H1 (cell line): ENCODE measurements around the gene PAFAH1B1. TPM values are rescaled to one million over a fixed set of nuclear protein-coding genes. Genes with fewer than 3 reads are reported as not detected.

ENCODE experiments used
- CTCF ChIA-PET: fragments of 300-600 bp; sonication (Branson Sonifier 250); formaldehyde crosslinking; loops from one replicate; lab custom pipeline; 2021; ENCODE audit not compliant: partially characterized antibody; lab: Charles Lee
- POLR2A ChIA-PET: fragments of 300-600 bp; sonication (Branson Sonifier 250); formaldehyde crosslinking; loops from one replicate; lab custom pipeline; 2021; ENCODE audit warnings: inconsistent platforms; ENCODE audit not compliant: partially characterized antibody; lab: Charles Lee
- DNase-seq, 2 experiments: peaks; one replicate each; pipeline versions ENCODE4 v3.0.0 to v3.0.0-alpha.2; 2010 to 2022; ENCODE audit warnings: low spot score in 2 of 2, low read depth in 1 of 2, mixed read lengths in 1 of 2
- FAIRE-seq: peaks from 2 replicates; lab custom pipeline; 2011; peaks lifted over from hg19 to GRCh38; lab: Jason Lieb, UNC
- H2AFZ ChIP-seq: 2 replicates; pipeline ENCODE4 v1.8.1; 2012; ENCODE audit warnings: low read length, inconsistent platforms
- H2AK5ac ChIP-seq: 2 replicates; pipeline ENCODE4 v1.6.1; 2013; ENCODE audit warnings: low read depth, low read length
- H2BK120ac ChIP-seq: replicated peaks from 2 replicates; pipeline ENCODE3; 2013; ENCODE audit warnings: low read depth, low read length, inconsistent platforms
- H2BK12ac ChIP-seq: 2 replicates; pipeline ENCODE4 v1.6.1; 2013; ENCODE audit warnings: low read depth, low read length
- H2BK15ac ChIP-seq: 2 replicates; pipeline ENCODE4 v1.6.1; 2013; ENCODE audit warnings: low read length
- H2BK20ac ChIP-seq: 2 replicates; pipeline ENCODE4 v1.6.1; 2013; ENCODE audit warnings: low read length
- H2BK5ac ChIP-seq: 2 replicates; pipeline ENCODE4 v1.6.1; 2013; ENCODE audit warnings: low read depth, low read length
- H3K14ac ChIP-seq: 2 replicates; pipeline ENCODE4 v1.6.1; 2013; ENCODE audit warnings: inconsistent platforms; ENCODE audit not compliant: insufficient read length
- H3K18ac ChIP-seq: 2 replicates; pipeline ENCODE4 v1.6.1; 2013; ENCODE audit warnings: low read length; ENCODE audit errors: extremely low read depth
- H3K23ac ChIP-seq: 2 replicates; pipeline ENCODE4 v1.6.1; 2013; ENCODE audit warnings: inconsistent platforms; ENCODE audit not compliant: insufficient read length
- H3K23me2 ChIP-seq: 2 replicates; pipeline ENCODE4 v1.6.1; 2013; ENCODE audit warnings: low read depth, low read length
- H3K27ac ChIP-seq: 2 replicates; pipeline ENCODE4 v1.6.1; 2011; ENCODE audit warnings: low read depth, low read length, inconsistent platforms
- H3K27me3 ChIP-seq, 4 experiments: replicated peaks in 1 of 4; 1 replicate in 1 of 4; 2 replicates in 3 of 4; pipeline versions ENCODE4 v1.6.1 to v1.8.1; 2011 to 2013; ENCODE audit warnings: low read length in 3 of 4, mild to moderate bottlenecking in 3 of 4, inconsistent platforms in 2 of 4, mixed read lengths in 2 of 4, moderate library complexity in 1 of 4; ENCODE audit not compliant: control insufficient read depth in 3 of 4, insufficient read depth in 3 of 4; ENCODE audit errors: extremely low read depth in 1 of 4
- H3K36me3 ChIP-seq, 4 experiments: 2 replicates each; pipeline versions ENCODE4 v1.6.1 to v1.8.1; 2011 to 2013; ENCODE audit warnings: mild to moderate bottlenecking in 4 of 4, low read length in 3 of 4, moderate library complexity in 2 of 4, control low read depth in 1 of 4, inconsistent platforms in 1 of 4; ENCODE audit not compliant: insufficient read depth in 4 of 4, control insufficient read depth in 2 of 4
- H3K4ac ChIP-seq: replicated peaks from 2 replicates; pipeline ENCODE3; 2013; ENCODE audit warnings: low read length, low read depth, mixed read lengths, inconsistent platforms; ENCODE audit not compliant: insufficient read length
- H3K4me1 ChIP-seq, 4 experiments: replicated peaks in 1 of 4; 1 replicate in 1 of 4; 2 replicates in 3 of 4; pipeline versions ENCODE4 v1.6.1 to v1.8.1; 2011 to 2013; ENCODE audit warnings: low read length in 3 of 4, inconsistent platforms in 2 of 4, mixed read lengths in 1 of 4; ENCODE audit not compliant: insufficient read depth in 4 of 4, control insufficient read depth in 3 of 4
- H3K4me2 ChIP-seq, 2 experiments: 2 replicates each; pipeline versions ENCODE4 v1.6.1 to v1.8.1; 2011 to 2013; ENCODE audit warnings: low read depth in 2 of 2, low read length in 2 of 2, control low read depth in 1 of 2, inconsistent platforms in 1 of 2, mild to moderate bottlenecking in 1 of 2; ENCODE audit not compliant: insufficient read depth in 1 of 2
- H3K4me3 ChIP-seq, 4 experiments: fragments of 200-600, 300-600 bp in 1 of 4; sonication (generic), shearing (Covaris generic), sonication (Bioruptor Twin) in 1 of 4; 2 replicates each; pipeline versions ENCODE4 v1.5.1 to v1.8.1; 2011 to 2016; ENCODE audit warnings: low read length in 4 of 4, low read depth in 3 of 4, control low read depth in 2 of 4, inconsistent platforms in 2 of 4, mild to moderate bottlenecking in 2 of 4, mixed read lengths in 1 of 4, moderate library complexity in 1 of 4; ENCODE audit not compliant: insufficient read depth in 2 of 4; ENCODE audit errors: extremely low read depth in 1 of 4
- H3K56ac ChIP-seq: replicated peaks from 2 replicates; pipeline ENCODE3; 2013; ENCODE audit warnings: low read depth, mild to moderate bottlenecking, mixed read lengths, low read length, inconsistent platforms; ENCODE audit not compliant: insufficient read length
- H3K79me1 ChIP-seq: 2 replicates; pipeline ENCODE4 v1.6.1; 2013; ENCODE audit warnings: low read depth, low read length, control low read depth
- H3K79me2 ChIP-seq, 2 experiments: 2 replicates each; pipeline versions ENCODE4 v1.6.1 to v1.8.1; 2012 to 2013; ENCODE audit warnings: low read length in 2 of 2, mild to moderate bottlenecking in 2 of 2, inconsistent platforms in 1 of 2; ENCODE audit not compliant: insufficient read depth in 2 of 2, control insufficient read depth in 1 of 2
- H3K9ac ChIP-seq, 4 experiments: replicated peaks in 1 of 4; 1 replicate in 1 of 4; 2 replicates in 3 of 4; pipeline versions ENCODE4 v1.6.1 to v1.8.1; 2011 to 2013; ENCODE audit warnings: low read depth in 3 of 4, low read length in 3 of 4, control low read depth in 2 of 4, mild to moderate bottlenecking in 2 of 4, moderate library complexity in 2 of 4, inconsistent platforms in 1 of 4; ENCODE audit errors: extremely low read depth in 1 of 4
- H3K9me3 ChIP-seq, 2 experiments: 2 replicates each; pipeline versions ENCODE4 v1.6.1 to v1.8.1; 2012 to 2013; ENCODE audit warnings: mild to moderate bottlenecking in 2 of 2, moderate library complexity in 2 of 2, control low read depth in 1 of 2, inconsistent platforms in 1 of 2, low read depth in 1 of 2, low read length in 1 of 2, mixed read lengths in 1 of 2; ENCODE audit not compliant: insufficient read depth in 2 of 2
- H4K20me1 ChIP-seq, 2 experiments: replicated peaks in 1 of 2; 2 replicates each; pipeline versions ENCODE3 to v1.8.1; 2011 to 2013; ENCODE audit warnings: inconsistent platforms in 2 of 2, low read length in 2 of 2, mild to moderate bottlenecking in 1 of 2; ENCODE audit not compliant: insufficient read depth in 2 of 2, control insufficient read depth in 1 of 2
- H4K5ac ChIP-seq: 2 replicates; pipeline ENCODE4 v1.6.1; 2013; ENCODE audit warnings: low read length, low read depth, mixed read lengths, inconsistent platforms; ENCODE audit not compliant: insufficient read length
- H4K8ac ChIP-seq: 2 replicates; pipeline ENCODE4 v1.8.0; 2013; ENCODE audit warnings: mild to moderate bottlenecking, moderate library complexity, low read length, inconsistent platforms; ENCODE audit not compliant: insufficient read depth; ENCODE audit errors: extremely low read depth
- H4K91ac ChIP-seq: replicated peaks from 2 replicates; pipeline ENCODE3; 2013; ENCODE audit warnings: low read length, mixed read lengths, inconsistent platforms; ENCODE audit not compliant: insufficient read length
- ASH2L ChIP-seq: fragments of 200-600, 300-600 bp; sonication (generic); IDR thresholded peaks from one replicate; pipeline ENCODE4 v1.7.1; 2017; ENCODE audit warnings: low read length
- BRCA1 ChIP-seq: IDR thresholded peaks from 2 replicates; pipeline ENCODE4 v1.6.1; 2012; ENCODE audit warnings: low read depth, low read length, improper control_type of control experiment
- GTF2F1 ChIP-seq: IDR thresholded peaks from 2 replicates; pipeline ENCODE4 v1.6.1; 2012; ENCODE audit warnings: low read depth, low read length, improper control_type of control experiment, borderline replicate concordance
- HDAC2 ChIP-seq, 2 experiments: fragments of 300-600 bp in 1 of 2; sonication (generic) in 1 of 2; IDR thresholded peaks; 2 replicates each; pipeline ENCODE4 v1.6.1; 2011 to 2012; ENCODE audit warnings: low read depth in 2 of 2, low read length in 2 of 2, mild to moderate bottlenecking in 2 of 2, moderate library complexity in 2 of 2, borderline replicate concordance in 1 of 2, inconsistent platforms in 1 of 2
- HDAC6 ChIP-seq: IDR thresholded peaks from one replicate; pipeline ENCODE4 v1.7.1; 2012; ENCODE audit warnings: low read depth, mild to moderate bottlenecking, inconsistent platforms, low read length, moderate library complexity
- KDM1A ChIP-seq: fragments of 200-600, 300-600 bp; sonication (generic); IDR thresholded peaks from 2 replicates; pipeline ENCODE4 v1.7.1; 2016; ENCODE audit warnings: mild to moderate bottlenecking, low read length, borderline replicate concordance
- RBBP5 ChIP-seq: IDR thresholded peaks from 2 replicates; pipeline ENCODE4 v1.7.1; 2012; ENCODE audit warnings: low read depth, mild to moderate bottlenecking, inconsistent platforms, low read length, moderate library complexity, borderline replicate concordance
- RNF2 ChIP-seq: fragments of 200-900, 300-1000 bp; sonication (generic); IDR thresholded peaks from 2 replicates; pipeline ENCODE4 v1.7.1; 2016; ENCODE audit warnings: borderline replicate concordance, low read depth, mild to moderate bottlenecking, antibody characterized with exemption, low read length; ENCODE audit not compliant: poor library complexity, severe bottlenecking; ENCODE audit errors: missing control alignments
- SP2 ChIP-seq: IDR thresholded peaks from 2 replicates; pipeline ENCODE4 v1.6.1; 2012; ENCODE audit warnings: mild to moderate bottlenecking, low read length, inconsistent platforms
- WGBS, 2 experiments: shearing (Covaris generic) in 1 of 2; methylation state at CpG; one replicate each; pipeline versions ENCODE4 v1.1.6 to v1.1.7; 2013 to 2015; ENCODE audit warnings: low lambda C conversion rate in 2 of 2, mixed read lengths in 2 of 2, inconsistent platforms in 1 of 2, low coverage in 1 of 2, missing lambda C conversion rate in 1 of 2; ENCODE audit not compliant: insufficient replicate concordance in 2 of 2, insufficient coverage in 1 of 2, insufficient read length in 1 of 2; ENCODE audit errors: extremely low coverage in 1 of 2, missing lambda C conversion rate in 1 of 2; 5-methylcytosine and 5-hydroxymethylcytosine counted together
- polyA plus RNA-seq, 7 experiments: library from polyadenylated mRNA; depleted of rRNA in 3 of 7; stranded (reverse) in 5 of 7; unstranded in 2 of 7; fragments of >200 nt in 5 of 7; fragments of 200-250 nt in 2 of 7; gene quantifications; 1 replicate in 5 of 7; 2 replicates in 1 of 7; 4 replicates in 1 of 7; pipeline versions ENCODE4 v1.2.1 to v1.2.3, GENCODE V29; 2011 to 2013; ENCODE audit warnings: missing spikeins in 2 of 7, mixed read lengths in 2 of 7
- total RNA-seq: library from RNA; stranded (reverse); fragmentation: NEBNext Ultra II Directional; extraction: Animal tissue kit (Norgen Biotek cat#: 25700); gene quantifications from 2 replicates; pipeline ENCODE4 v1.2.1, GENCODE V29; 2021

The PAFAH1B1 gene
- total and polyA plus RNA-seq, 2 of the 8 experiments (the other 6 are each of a cell fraction or from before 2014, with no cell fraction given), result 42.0 to 152 TPM

GRCh38 chr17:2566056-2566455 is 27.4 kb upstream of the PAFAH1B1 start:
- H2AFZ ChIP-seq, result no peak overlapping the region

More at GRCh38 chr17:2566056-2566455, 27.4 kb upstream of the PAFAH1B1 start:
- Histone ChIP-seq H4K91ac (no peak overlapping the region), H3K23me2 (no peaks in the 10 kb centered on the region), H3K18ac (no peak overlapping the region), H2BK15ac (no peak overlapping the region), H3K36me3 (no peaks in the 10 kb centered on the region), H4K20me1 (no peaks in the 10 kb centered on the region), H3K27ac (no peak overlapping the region), H3K79me1 (no peaks in the 10 kb centered on the region), H3K9me3 (peaks cover 2 to 7% of the 10 kb centered on the region in 2 experiments; a peak in 2 of 4 replicates), H2AK5ac (no peak overlapping the region), H3K23ac (no peak overlapping the region), H3K4me2 (no peak overlapping the region), H2BK20ac (no peak overlapping the region), H4K5ac (no peak overlapping the region), H2BK12ac (no peak overlapping the region), H3K4me3 (no peak overlapping the region), H2BK5ac (no peak overlapping the region), H2BK120ac (no peak overlapping the region), H3K14ac (no peak overlapping the region), H3K79me2 (no peaks in the 10 kb centered on the region), H3K4me1 (no peaks in the 10 kb centered on the region), H4K8ac (no peak overlapping the region), H3K27me3 (no peaks in the 10 kb centered on the region), H3K56ac (no peak overlapping the region), H3K9ac (no peak overlapping the region), H3K4ac (no peak overlapping the region)
- 94% methylated on average over 3 of the region's 3 CpGs; no CpG with 5 or more reads in 1 of the 2 experiments for WGBS, 2 experiments
- ChIA-PET CTCF (interaction anchor here (1.5 kb wide), 1 partner anchor 10 kb away, joined by 3 read pairs; no protein-coding TSS in a partner anchor), POLR2A (no interaction called here)
- TF ChIP-seq ASH2L (no peak), KDM1A (no peak), BRCA1 (no peak), HDAC6 (no peak), GTF2F1 (no peak), HDAC2 (IDR thresholded peaks at IDR 0.05; ENCODE audit: borderline replicate concordance in 1 of 2, low read depth in 2 of 2, low read length in 2 of 2) (no peak), SP2 (no peak), RBBP5 (no peak), RNF2 (no peak)
- DNase-seq (no peak), FAIRE-seq (no peak)
